ENCODE results near the gene PRKCE.

- TF ChIP-seq EZH2 (IDR thresholded peaks at IDR 0.05; ENCODE audit: borderline replicate concordance, insufficient read depth, low read depth, low read length, poor library complexity, severe bottlenecking), result no peak
- no peak for TF ChIP-seq CTCF (IDR thresholded peaks at IDR 0.05)
Observed at GRCh38 chr2:45647356-45647755, 4.1 kb upstream of the PRKCE start.
